GM12892 (cell line): Measurements from ENCODE around the gene IMP3.

Source experiments
- POLR2A ChIP-seq: IDR thresholded peaks from 2 replicates; pipeline ENCODE4 v1.6.1; 2011; ENCODE audit warnings: low read depth, low read length, control low read depth
- TAF1 ChIP-seq: IDR thresholded peaks from 2 replicates; pipeline ENCODE4 v1.6.1; 2011; ENCODE audit warnings: low read depth, mild to moderate bottlenecking, control low read depth, low read length, borderline replicate concordance

GRCh38 chr15:75646112-75646943 lies 6.3 kb upstream of the IMP3 start:
- TF ChIP-seq TAF1: no peak
- no peak for TF ChIP-seq POLR2A
